ENCODE results near the gene CEP63. TPM values are rescaled to one million over a fixed set of nuclear protein-coding genes. Genes with fewer than 3 reads are reported as not detected.

CEP63 gene
- total and polyA plus RNA-seq, 9 of the 15 experiments (the other 6 are each of a cell fraction or from before 2014, with no cell fraction given): 5.1 to 17.8 (median 10.6) TPM

GRCh38 chr3:134485718-134486576 is at the start of gene CEP63, which contains the start of gene ANAPC13 (continued):
- peak; percentile 85 for TF ChIP-seq SUPT5H (IDR thresholded peaks at IDR 0.05)
- TF ChIP-seq TAL1 (IDR thresholded peaks at IDR 0.05): no peak
- peak; percentile 77 for TF ChIP-seq DACH1 (IDR thresholded peaks at IDR 0.05; ENCODE audit: partially characterized antibody)
- peak; percentile 86 for TF ChIP-seq KLF1 (tag; IDR thresholded peaks at IDR 0.05)
- peak; percentile 40; the same call in 1 of the 2 replicates for TF ChIP-seq CBFB (CRISPR knock-in tag; IDR thresholded peaks at IDR 0.05)
- no peak for TF ChIP-seq CREB5 (CRISPR knock-in tag; IDR thresholded peaks at IDR 0.05)
- TF ChIP-seq POU5F1 (IDR thresholded peaks at IDR 0.05; ENCODE audit: borderline replicate concordance, low read depth, low read length, partially characterized antibody): peak; percentile 29
- TF ChIP-seq ZBTB7A (IDR thresholded peaks at IDR 0.05; ENCODE audit: borderline replicate concordance, control insufficient read depth, low read depth, low read length): peak; percentile 36; the same call in 1 of the 2 replicates
- peak; percentile 78 for TF ChIP-seq POLR2B (IDR thresholded peaks at IDR 0.05; ENCODE audit: low read depth, partially characterized antibody)
- TF ChIP-seq ATF2 (CRISPR knock-in tag; IDR thresholded peaks at IDR 0.05): no peak
- 0 out of 2 replicates have a peak, but pooled peaks have one; percentile 22 for TF ChIP-seq MTA3 (IDR thresholded peaks at IDR 0.05; ENCODE audit: borderline replicate concordance)
- TF ChIP-seq ELF4 (CRISPR knock-in tag; IDR thresholded peaks at IDR 0.05): peak; percentile 41; the same call in 1 of the 2 replicates
- peak; percentile 24; the same call in 1 of the 2 replicates for TF ChIP-seq PML (IDR thresholded peaks at IDR 0.05; ENCODE audit: low read length)
- peak; percentile 78; the same call in 1 of the 2 replicates for TF ChIP-seq KLF6 (CRISPR knock-in tag; IDR thresholded peaks at IDR 0.05; ENCODE audit: borderline replicate concordance)
- peak; percentile 83 for TF ChIP-seq MAX (CRISPR knock-in tag; IDR thresholded peaks at IDR 0.05)
- TF ChIP-seq KDM5B (IDR thresholded peaks at IDR 0.05; ENCODE audit: insufficient replicate concordance, low read depth, low read length): peak; percentile 74
- peak; percentile 21 to 48; a peak in 1 of 4 replicates for TF ChIP-seq UBTF (IDR thresholded peaks at IDR 0.05; ENCODE audit: borderline replicate concordance in 1 of 2, low read depth in 2 of 2, low read length in 2 of 2)
- no peak for TF ChIP-seq CREB1 (IDR thresholded peaks at IDR 0.05)
- TF ChIP-seq CREB1 (CRISPR knock-in tag; IDR thresholded peaks at IDR 0.05): peak; percentile 59; the same call in 1 of the 2 replicates
- peak; percentile 74 for TF ChIP-seq RNF2 (IDR thresholded peaks at IDR 0.05)
- TF ChIP-seq CBX2 (IDR thresholded peaks at IDR 0.05; ENCODE audit: insufficient read depth, low read length, poor library complexity, severe bottlenecking): no peak
- peak; percentile 94 for TF ChIP-seq USF1 (CRISPR knock-in tag; IDR thresholded peaks at IDR 0.05)
